Suprapubic skin (tissue), 4 donors: ENCODE results near the gene COL9A3.

Source experiments
- CTCF ChIP-seq, 2 donors: fragments of 200-600 bp in 1 of 2; fragments of 450-650 bp in 1 of 2; sonication (generic) in 1 of 2; IDR thresholded peaks; one replicate each; pipeline ENCODE4 v1.5.1; 2016 to 2019; ENCODE audit warnings: antibody characterized with exemption in 2 of 2, mild to moderate bottlenecking in 1 of 2, moderate library complexity in 1 of 2
- EP300 ChIP-seq: sonication (generic); formaldehyde crosslinking; IDR thresholded peaks from one replicate; pipeline ENCODE4 v1.6.1; 2017; ENCODE audit warnings: antibody characterized with exemption
- POLR2A ChIP-seq, 2 donors: fragments of 450-650 bp; IDR thresholded peaks; one replicate each; pipeline ENCODE4 v1.6.1; 2017; ENCODE audit warnings: antibody characterized with exemption in 2 of 2, mild to moderate bottlenecking in 2 of 2, moderate library complexity in 2 of 2
- POLR2AphosphoS5 ChIP-seq, 3 donors: sonication (generic); formaldehyde crosslinking; IDR thresholded peaks; one replicate each; pipeline ENCODE4 v1.6.1; 2017; ENCODE audit warnings: antibody characterized with exemption in 3 of 3

- TF ChIP-seq CTCF (IDR thresholded peaks at IDR 0.05) (no peak), POLR2A (IDR thresholded peaks at IDR 0.05) (no peak), POLR2AphosphoS5 (IDR thresholded peaks at IDR 0.05) (no peak), EP300 (no peak)
Observed at GRCh38 chr20:62795023-62795761, 21.7 kb upstream of the COL9A3 start.
